GM23248 (cell line): ENCODE measurements around the gene HADHB.

ENCODE experiments used
- EZH2 ChIP-seq: fragments of 200-600 bp; sonication (generic); IDR thresholded peaks from 2 replicates; pipeline ENCODE4 v1.6.1; 2018; ENCODE audit warnings: antibody characterized with exemption, mild to moderate bottlenecking; ENCODE audit not compliant: insufficient read depth, poor library complexity, severe bottlenecking
- EZH2phosphoT487 ChIP-seq: fragments of 200-600 bp; sonication (generic); IDR thresholded peaks from 2 replicates; pipeline ENCODE4 v1.6.1; 2018; ENCODE audit warnings: antibody characterized with exemption, moderate library complexity, mild to moderate bottlenecking, low read depth; ENCODE audit not compliant: insufficient read depth

GRCh38 chr2:26270373-26270772, 25.6 kb downstream of the HADHB start:
- TF ChIP-seq EZH2: no peak
- no peak for TF ChIP-seq EZH2phosphoT487
